Ovary (tissue), 9 donors: ENCODE measurements around the gene SPEG. TPM values are rescaled to one million over a fixed set of nuclear protein-coding genes. Genes with fewer than 3 reads are reported as not detected.

Experiments
- DNase-seq, 5 donors: peaks; one replicate each; pipeline ENCODE4 v3.0.0-alpha.2; 2019 to 2020
- H3K27ac ChIP-seq, 2 donors: fragments of 200-600 bp; one replicate each; pipeline versions ENCODE4 v1.5.1 to v1.8.0; 2019 to 2022
- H3K27me3 ChIP-seq: fragments of 200-600 bp; one replicate; pipeline ENCODE4 v1.8.0; 2022
- H3K36me3 ChIP-seq: fragments of 200-600 bp; sonication (generic); one replicate; pipeline ENCODE4 v1.5.1; 2019
- H3K4me1 ChIP-seq: one replicate; pipeline ENCODE4 v1.8.1; 2013; ENCODE audit warnings: mild to moderate bottlenecking, moderate library complexity; ENCODE audit not compliant: insufficient read depth
- H3K4me3 ChIP-seq: fragments of 200-600 bp; sonication (generic); one replicate; pipeline ENCODE4 v1.5.1; 2017
- H3K9me3 ChIP-seq, 2 donors: fragments of 200-600 bp in 1 of 2; sonication (generic) in 1 of 2; one replicate each; pipeline versions ENCODE4 v1.5.1 to v1.8.1; 2013 to 2019; ENCODE audit warnings: mild to moderate bottlenecking in 1 of 2, moderate library complexity in 1 of 2
- CTCF ChIP-seq, 3 donors: fragments of 450-650 bp in 2 of 3; fragments of 200-600 bp in 1 of 3; IDR thresholded peaks; one replicate each; pipeline versions ENCODE4 v1.5.1 to v1.8.0; 2016 to 2022; ENCODE audit warnings: antibody characterized with exemption in 3 of 3, mild to moderate bottlenecking in 1 of 3
- EP300 ChIP-seq: sonication (generic); formaldehyde crosslinking; IDR thresholded peaks from one replicate; pipeline ENCODE4 v1.6.1; 2017; ENCODE audit warnings: antibody characterized with exemption
- POLR2A ChIP-seq: fragments of 450-650 bp; IDR thresholded peaks from one replicate; pipeline ENCODE4 v1.6.1; 2017; ENCODE audit warnings: antibody characterized with exemption, mild to moderate bottlenecking, moderate library complexity
- whole genome bisulfite sequencing, 3 donors: extraction: QIAGEN DNeasy Blood & Tissue Kit in 1 of 3; methylation state at CpG; one replicate each; pipeline versions ENCODE4 v1.1.5 to v1.1.7; 2013 to 2017; 5-methylcytosine and 5-hydroxymethylcytosine counted together
- intact Hi-C, 4 donors: fragments of 100-400 bp; cut with DNase I; formaldehyde crosslinking; loops; one replicate each; pipeline versions ENCODE4 v1.11.0 to v1.15.1; 2022 to 2023
- polyA plus RNA-seq, 2 donors: library from polyadenylated mRNA; stranded (reverse); fragments of 200-250 nt in 1 of 2; fragments of 350-450 nt in 1 of 2; fragmentation: Illumina TruSeq in 1 of 2; extraction: RNeasy Lipid Tissue Mini Kit (QIAGEN cat#74804) in 1 of 2; gene quantifications; one replicate each; pipeline ENCODE4 v1.2.3, GENCODE V29; 2013 to 2014
- total RNA-seq, 7 donors: library from RNA; depleted of rRNA in 2 of 7; stranded (reverse); fragments of >200 nt in 2 of 7; fragmentation: NEBNext Ultra II Directional in 3 of 7; extraction: Animal tissue kit (Norgen Biotek cat#: 25700) in 3 of 7; gene quantifications; one replicate each; pipeline versions ENCODE4 v1.1.0 to v1.2.4, GENCODE V29; 2016 to 2023
- donor health status: DM: no; HTN: no; CAD: no; lungs with moderate emphysema.
- donor health status: DM: no; HTN: no; CAD: no.
- donor health status: Bipolar disorder and iron deficiency.
- donor health status: DM: yes; HTN: yes; CAD: no.
- donor health status: DM: no; HTN: no; CAD: no.
- donor health status: DM: yes; HTN: yes; CAD: no.

The SPEG gene
- total and polyA plus RNA-seq, 9 donors, result 9.9 to 79.7 (median 29.6) TPM

- intact Hi-C loops, result no loop called here
- Histone ChIP-seq H3K27ac (no peak overlapping the region), H3K9me3 (no peaks in the 10 kb centered on the region), H3K36me3 (no peaks in the 10 kb centered on the region), H3K4me1 (peaks cover 6% of the 10 kb centered on the region), H3K27me3 (no peaks in the 10 kb centered on the region), H3K4me3 (no peak overlapping the region)
- DNase-seq, result peak in 1 of 5 donors; percentile 34
- 1 to 4% (median 2%) methylated on average over 14 of the region's 14 CpGs for WGBS, 3 donors
- TF ChIP-seq EP300 (no peak), POLR2A (no peak), CTCF (IDR thresholded peaks at IDR 0.05) (no peak)
Observed at GRCh38 chr2:219508971-219509779, 74.5 kb downstream of the SPEG start.

GRCh38 chr2:219509780-219510511 lies 75.3 kb downstream of the SPEG start:
- no peaks in the 10 kb centered on the region for H3K9me3 ChIP-seq
- WGBS, 3 donors, result 0 to 1% (median 1%) methylated on average over 26 of the region's 26 CpGs
- H3K27ac ChIP-seq, result no peak overlapping the region
- peak in 2 of 3 donors; percentile 64 to 68 for TF ChIP-seq CTCF (IDR thresholded peaks at IDR 0.05)
- TF ChIP-seq POLR2A, result no peak
- no peak for TF ChIP-seq EP300
- peaks cover 6% of the 10 kb centered on the region for H3K4me1 ChIP-seq
- intact Hi-C loops, result no loop called here
- H3K27me3 ChIP-seq, result no peaks in the 10 kb centered on the region
- DNase-seq, result peak; percentile 53 to 73 (median 66)
- no peak overlapping the region for H3K4me3 ChIP-seq
- H3K36me3 ChIP-seq, result no peaks in the 10 kb centered on the region

GRCh38 chr2:219510512-219511135 lies 76.0 kb downstream of the SPEG start:
- WGBS, 3 donors, result 13 to 19% (median 14%) methylated on average over 22 of the region's 22 CpGs
- intact Hi-C loops, result no loop called here
- Histone ChIP-seq H3K4me1 (peaks cover 6% of the 10 kb centered on the region), H3K9me3 (no peaks in the 10 kb centered on the region), H3K4me3 (no peak overlapping the region), H3K27me3 (no peaks in the 10 kb centered on the region), H3K27ac (no peak overlapping the region), H3K36me3 (no peaks in the 10 kb centered on the region)
- TF ChIP-seq EP300 (no peak), POLR2A (no peak), CTCF (IDR thresholded peaks at IDR 0.05) (no peak)
- DNase-seq, result peak in 1 of 5 donors; percentile 20

GRCh38 chr2:219511547-219512325 lies 77.1 kb downstream of the SPEG start:
- intact Hi-C loops, result no loop called here
- no peaks in the 10 kb centered on the region for H3K9me3 ChIP-seq
- H3K4me3 ChIP-seq, result no peak overlapping the region
- H3K4me1 ChIP-seq, result peaks cover 6% of the 10 kb centered on the region
- no peaks in the 10 kb centered on the region for H3K36me3 ChIP-seq
- no peak overlapping the region for H3K27ac ChIP-seq
- no peak for TF ChIP-seq EP300
- TF ChIP-seq POLR2A, result no peak
- no peak for TF ChIP-seq CTCF (IDR thresholded peaks at IDR 0.05)
- no peak for DNase-seq
- no peaks in the 10 kb centered on the region for H3K27me3 ChIP-seq
- WGBS, 3 donors, result 20 to 33% (median 24%) methylated on average over 15 of the region's 15 CpGs
